Tibial artery (tissue), 4 donors: ENCODE results near the gene OR8K1.

Experiments
- DNase-seq, 2 donors: peaks; one replicate each; pipeline ENCODE4 v3.0.0-alpha.2; 2019
- H3K27ac ChIP-seq, 2 donors: fragments of 200-600 bp; sonication (generic) in 1 of 2; 1 replicate in 1 of 2; 2 replicates in 1 of 2; pipeline ENCODE4 v1.5.1; 2018 to 2019; ENCODE audit warnings: mild to moderate bottlenecking in 1 of 2
- H3K27me3 ChIP-seq, 2 donors: fragments of 200-600 bp; sonication (generic) in 1 of 2; one replicate each; pipeline versions ENCODE4 v1.5.1 to v1.6.0; 2016 to 2019
- H3K36me3 ChIP-seq, 3 donors: fragments of 200-600 bp; sonication (generic) in 2 of 3; one replicate each; pipeline ENCODE4 v1.5.1; 2016 to 2019; ENCODE audit warnings: mild to moderate bottlenecking in 2 of 3
- H3K4me1 ChIP-seq, 4 donors: fragments of 200-600 bp; sonication (generic) in 2 of 4; 1 replicate in 3 of 4; 2 replicates in 1 of 4; pipeline ENCODE4 v1.5.1; 2016 to 2019
- H3K4me3 ChIP-seq, 2 donors: fragments of 200-600 bp; sonication (generic) in 1 of 2; 1 replicate in 1 of 2; 2 replicates in 1 of 2; pipeline ENCODE4 v1.5.1; 2018 to 2019; ENCODE audit warnings: mild to moderate bottlenecking in 2 of 2
- H3K9me3 ChIP-seq, 3 donors: fragments of 200-600 bp; sonication (generic) in 1 of 3; one replicate each; pipeline ENCODE4 v1.5.1; 2016 to 2019
- intact Hi-C: fragments of 100-400 bp; cut with DNase I; formaldehyde crosslinking; loops from one replicate; pipeline ENCODE4 v1.15.0; 2023; ENCODE audit warnings: low total_unique reads
- TF ChIP-seq, protein P1 (sequence below), 2 experiments: fragments of 200-600 bp in 1 of 2; fragments of 450-650 bp in 1 of 2; IDR thresholded peaks; one replicate each; pipeline ENCODE4 v1.5.1; 2017 to 2019; ENCODE audit warnings: antibody characterized with exemption in 2 of 2, mild to moderate bottlenecking in 1 of 2, moderate library complexity in 1 of 2

OR8K1 gene

DNA sequence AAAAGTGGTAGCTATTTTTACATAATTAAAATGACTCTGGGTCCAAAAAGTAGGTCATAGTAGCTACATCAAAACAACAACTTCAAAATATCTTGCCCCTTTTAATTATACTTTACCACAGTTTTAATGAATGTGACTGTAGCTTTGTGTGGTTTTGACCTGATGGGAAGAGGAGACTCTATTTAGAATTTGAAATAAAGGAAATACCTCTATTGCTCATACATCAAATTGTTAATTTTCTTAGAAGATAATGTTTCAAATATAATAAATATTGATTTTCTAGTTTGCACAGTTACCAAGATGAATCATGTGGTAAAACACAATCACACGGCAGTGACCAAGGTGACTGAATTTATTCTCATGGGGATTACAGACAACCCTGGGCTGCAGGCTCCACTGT lies at the start of gene OR8K1:
Gene OR8K1 (plus strand): TSS at position 301 of the 400 bp plus-strand sequence. CDS start 0 bp downstream, at position 301.
- TF ChIP-seq, protein P1, sequence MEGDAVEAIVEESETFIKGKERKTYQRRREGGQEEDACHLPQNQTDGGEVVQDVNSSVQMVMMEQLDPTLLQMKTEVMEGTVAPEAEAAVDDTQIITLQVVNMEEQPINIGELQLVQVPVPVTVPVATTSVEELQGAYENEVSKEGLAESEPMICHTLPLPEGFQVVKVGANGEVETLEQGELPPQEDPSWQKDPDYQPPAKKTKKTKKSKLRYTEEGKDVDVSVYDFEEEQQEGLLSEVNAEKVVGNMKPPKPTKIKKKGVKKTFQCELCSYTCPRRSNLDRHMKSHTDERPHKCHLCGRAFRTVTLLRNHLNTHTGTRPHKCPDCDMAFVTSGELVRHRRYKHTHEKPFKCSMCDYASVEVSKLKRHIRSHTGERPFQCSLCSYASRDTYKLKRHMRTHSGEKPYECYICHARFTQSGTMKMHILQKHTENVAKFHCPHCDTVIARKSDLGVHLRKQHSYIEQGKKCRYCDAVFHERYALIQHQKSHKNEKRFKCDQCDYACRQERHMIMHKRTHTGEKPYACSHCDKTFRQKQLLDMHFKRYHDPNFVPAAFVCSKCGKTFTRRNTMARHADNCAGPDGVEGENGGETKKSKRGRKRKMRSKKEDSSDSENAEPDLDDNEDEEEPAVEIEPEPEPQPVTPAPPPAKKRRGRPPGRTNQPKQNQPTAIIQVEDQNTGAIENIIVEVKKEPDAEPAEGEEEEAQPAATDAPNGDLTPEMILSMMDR (IDR thresholded peaks at IDR 0.05), result no peak
- DNase-seq, result no peak
- intact Hi-C loops, result no loop called here
- Histone ChIP-seq H3K4me3 (no peak within 1 kb of the TSS), H3K27me3 (no peaks in the 10 kb centered on the region), H3K9me3 (no peaks in the 10 kb centered on the region), H3K27ac (no peak within 1 kb of the TSS), H3K4me1 (no peaks in the 10 kb centered on the region), H3K36me3 (no peaks in the 10 kb centered on the region)

DNA sequence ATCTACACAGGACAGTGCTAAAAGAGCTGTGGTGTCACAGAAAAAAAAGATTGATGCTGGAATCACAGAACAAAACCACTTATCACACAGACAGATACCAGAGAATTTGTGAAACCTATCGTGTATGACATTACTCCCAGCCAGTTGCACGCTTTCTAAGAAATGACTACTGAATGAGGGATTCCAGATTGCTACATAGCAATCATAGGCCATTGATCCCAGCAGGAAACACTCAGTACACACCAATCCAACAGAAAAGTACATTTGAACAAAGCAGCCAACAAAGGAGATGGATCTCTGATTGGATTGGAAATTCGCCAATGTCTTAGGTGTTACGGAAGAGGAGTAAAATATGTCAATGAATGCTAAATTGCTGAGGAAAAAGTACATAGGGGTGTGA lies 48.9 kb upstream of the OR8K1 start:
- H3K4me1 ChIP-seq, result no peaks in the 10 kb centered on the region
- intact Hi-C loops, result no loop called here
- TF ChIP-seq, protein P1 (IDR thresholded peaks at IDR 0.05), result no peak
- H3K9me3 ChIP-seq, result no peaks in the 10 kb centered on the region
- H3K4me3 ChIP-seq, result no peak overlapping the region
- H3K27me3 ChIP-seq, result no peaks in the 10 kb centered on the region
- no peak overlapping the region for H3K27ac ChIP-seq
- H3K36me3 ChIP-seq, result no peaks in the 10 kb centered on the region
- DNase-seq, result no peak

DNA sequence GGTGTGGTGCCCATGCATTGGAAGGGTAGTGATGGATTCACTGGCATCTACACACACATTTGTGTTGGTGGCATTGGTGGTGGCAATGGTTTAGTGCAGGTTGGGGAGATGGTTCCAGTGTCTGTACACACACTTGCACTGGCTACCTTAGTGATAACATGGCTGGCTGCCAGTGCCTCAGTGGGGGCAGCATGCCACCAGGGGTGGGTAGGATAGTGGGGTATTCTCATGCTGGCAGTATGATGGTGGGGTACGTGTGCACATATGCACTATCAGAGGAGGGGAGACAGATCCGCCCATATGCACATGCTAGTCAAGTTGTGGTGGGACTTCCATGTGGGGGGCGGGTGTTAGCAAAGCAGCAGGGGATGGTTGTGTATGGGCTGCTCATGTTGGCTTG lies 38.0 kb upstream of the OR8K1 start:
- TF ChIP-seq, protein P1 (IDR thresholded peaks at IDR 0.05), result no peak
- H3K4me1 ChIP-seq, result no peaks in the 10 kb centered on the region
- no peak overlapping the region for H3K4me3 ChIP-seq
- H3K27ac ChIP-seq, result no peak overlapping the region
- no peak for DNase-seq
- H3K27me3 ChIP-seq, result no peaks in the 10 kb centered on the region
- no peaks in the 10 kb centered on the region for H3K36me3 ChIP-seq
- intact Hi-C loops, result no loop called here
- peaks cover 0 to 5% (median 0%) of the 10 kb centered on the region in 3 donors for H3K9me3 ChIP-seq

DNA sequence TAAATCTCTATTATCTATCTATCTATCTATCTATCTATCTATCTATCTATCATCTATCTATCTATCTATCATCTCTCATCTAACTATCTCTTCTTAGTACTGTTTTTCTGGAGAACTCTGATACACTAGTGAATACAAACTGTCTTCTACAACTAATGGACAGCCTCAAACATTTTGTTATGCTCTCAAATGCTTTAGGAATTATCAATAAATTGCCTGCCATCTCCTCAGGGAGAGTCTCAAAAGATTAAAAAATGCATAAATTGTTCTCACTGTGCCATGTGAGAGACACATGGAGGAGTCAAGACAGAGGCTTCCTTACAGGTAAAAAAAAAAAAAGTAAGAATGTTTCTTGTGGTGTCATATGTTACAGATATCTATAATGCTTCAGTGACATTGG lies 31.0 kb upstream of the OR8K1 start, which contains the start of gene OR8K3:
Gene OR8K3 (plus strand): TSS at position 301 of the 400 bp plus-strand sequence. CDS start 3,163 bp downstream, outside the sequence.
- DNase-seq, result no peak
- no peak within 1 kb of the TSS for H3K4me3 ChIP-seq
- no peaks in the 10 kb centered on the region for H3K27me3 ChIP-seq
- intact Hi-C loops, result no loop called here
- TF ChIP-seq, protein P1 (IDR thresholded peaks at IDR 0.05), result no peak
- H3K27ac ChIP-seq, result no peak within 1 kb of the TSS
- no peaks in the 10 kb centered on the region for H3K9me3 ChIP-seq
- H3K4me1 ChIP-seq, result no peaks in the 10 kb centered on the region
- no peaks in the 10 kb centered on the region for H3K36me3 ChIP-seq

DNA sequence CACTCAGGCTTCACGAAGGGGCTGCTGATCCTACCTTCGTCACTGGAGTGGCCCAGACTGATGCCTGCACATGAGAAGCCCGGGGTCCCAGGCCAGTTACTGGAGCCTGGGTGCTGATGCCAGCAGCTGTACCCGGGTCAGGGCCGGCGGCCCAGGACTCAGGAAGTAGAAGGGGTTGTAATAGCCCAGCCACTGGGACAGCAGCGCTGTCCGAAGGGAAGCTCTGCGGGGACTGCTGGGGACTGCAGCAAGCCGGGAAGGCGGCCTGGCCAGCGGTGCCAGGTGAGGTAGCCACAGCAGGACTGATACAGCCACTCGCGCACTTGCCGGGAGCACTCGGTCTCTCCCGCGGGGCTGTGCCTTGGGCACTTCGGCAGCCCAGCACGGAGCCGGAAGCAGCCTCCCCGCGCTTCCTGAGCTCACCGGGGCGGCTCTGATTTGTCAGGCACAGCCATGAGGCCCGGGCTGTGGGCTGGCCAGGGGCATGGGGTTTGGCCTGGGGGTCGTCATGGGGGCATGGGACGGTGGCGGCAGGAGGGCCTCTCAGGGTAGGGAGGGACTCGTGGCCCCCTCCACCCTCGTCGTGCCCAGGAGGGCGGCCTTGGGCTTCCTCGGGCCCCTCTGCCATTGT lies 13.9 kb upstream of the OR8K1 start:
- intact Hi-C loops, result no loop called here
- TF ChIP-seq, protein P1 (IDR thresholded peaks at IDR 0.05), result no peak
- DNase-seq, result no peak
- H3K27ac ChIP-seq, result no peak overlapping the region
- no peaks in the 10 kb centered on the region for H3K4me1 ChIP-seq
- peaks cover 0 to 4% (median 0%) of the 10 kb centered on the region in 3 donors for H3K9me3 ChIP-seq
- H3K36me3 ChIP-seq, result no peaks in the 10 kb centered on the region
- H3K4me3 ChIP-seq, result no peak overlapping the region
- no peaks in the 10 kb centered on the region for H3K27me3 ChIP-seq
